Measurements from ENCODE around the gene LIPT2.
A peak's percentile ranks its signal among the peaks of the same experiment; 100 is the strongest.

LIPT2 gene

GRCh38 chr11:74463216-74463615 lies 30.3 kb downstream of the LIPT2 start:
- no peak for DNase-seq

- DNase-seq = no peak
Observed at GRCh38 chr11:74462631-74463030, 30.9 kb downstream of the LIPT2 start.

DNA sequence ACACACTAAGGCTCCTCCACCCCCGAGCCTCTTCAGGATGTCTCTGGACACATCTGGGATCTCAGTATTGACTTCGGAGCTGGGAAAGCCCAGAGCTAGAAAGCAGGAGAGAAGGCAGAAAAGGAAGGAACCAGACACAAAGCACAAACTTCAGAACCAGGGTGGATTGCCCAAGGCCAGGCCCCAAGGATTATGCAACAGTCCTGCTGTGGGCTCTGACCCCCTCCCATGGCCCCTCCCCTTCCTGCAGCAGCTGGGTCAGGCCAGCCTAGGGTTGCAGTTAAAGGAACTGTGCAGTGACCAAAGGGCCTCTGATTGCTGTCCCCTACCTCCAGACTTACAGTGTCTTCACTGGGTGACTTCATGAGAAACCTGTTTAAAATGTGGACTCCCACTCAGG lies 31.5 kb downstream of the LIPT2 start:
- no peak for DNase-seq

GRCh38 chr11:74460481-74461154 lies 32.9 kb downstream of the LIPT2 start:
- DNase-seq = no peak

DNA sequence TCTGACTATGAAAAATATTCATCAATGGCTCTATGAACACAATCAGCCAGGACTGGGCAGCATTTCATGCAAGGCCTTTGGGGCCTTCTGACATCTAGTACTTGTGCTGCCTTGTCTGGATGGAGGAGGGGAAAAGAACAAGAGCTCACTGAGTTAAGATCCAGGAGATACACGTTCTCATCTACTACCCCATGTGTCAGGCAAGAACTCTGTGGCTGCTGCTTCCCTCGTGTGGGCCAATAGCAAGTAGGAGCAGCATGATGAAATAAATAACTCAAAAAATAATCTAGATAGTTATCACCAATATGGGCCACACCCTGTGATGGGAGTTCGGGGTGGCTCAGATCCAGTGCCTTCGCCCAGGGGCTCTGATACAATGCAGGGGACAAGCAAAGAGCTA lies 33.5 kb downstream of the LIPT2 start:
- no peak for DNase-seq

- DNase-seq = no peak
Observed at GRCh38 chr11:74459584-74459983, 33.9 kb downstream of the LIPT2 start.

DNA sequence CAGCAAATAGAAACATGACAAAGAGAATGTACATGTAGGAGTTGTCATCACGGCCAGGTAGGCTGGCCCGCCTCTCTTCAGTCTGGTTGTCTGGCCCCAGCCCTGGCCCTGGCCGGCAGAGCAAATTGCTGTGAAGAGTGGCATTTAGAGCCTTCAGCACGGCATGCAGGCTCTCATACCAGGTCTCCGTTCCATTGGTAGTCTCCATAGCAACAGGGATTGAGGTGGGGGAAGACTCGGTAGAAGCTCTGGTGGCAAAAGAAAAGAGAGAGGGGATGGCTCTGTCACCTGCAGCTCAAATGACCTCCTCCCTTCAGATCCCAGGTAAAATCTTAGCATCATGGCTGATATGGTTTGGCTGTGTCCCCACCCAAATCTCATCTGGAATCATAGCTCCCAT lies 36.2 kb downstream of the LIPT2 start:
- DNase-seq = no peak

GRCh38 chr11:74453373-74453975 lies 40.0 kb downstream of the LIPT2 start:
- no peak for DNase-seq

GRCh38 chr11:74452366-74452765 lies 41.2 kb downstream of the LIPT2 start:
- DNase-seq = no peak

DNA sequence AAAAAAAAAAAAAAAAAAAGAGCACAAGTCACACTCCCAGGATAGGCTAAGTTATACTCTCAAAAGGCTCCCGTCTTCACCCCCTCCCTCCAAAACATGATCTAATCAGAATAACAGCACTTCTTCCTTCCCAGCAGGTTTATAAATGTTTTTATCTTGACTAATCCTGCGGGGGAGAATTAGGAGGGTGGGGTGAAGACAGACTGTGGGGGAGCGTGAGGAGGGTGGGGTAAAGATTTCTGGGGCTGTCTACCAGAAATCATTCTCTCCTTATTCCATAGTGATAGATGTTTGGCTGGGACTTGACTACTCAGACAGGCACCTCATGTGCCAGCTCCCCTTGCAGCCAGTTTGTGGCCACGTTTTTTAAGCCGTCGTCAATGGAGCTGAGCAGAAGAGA lies 43.2 kb downstream of the LIPT2 start:
- no peak for DNase-seq

GRCh38 chr11:74449369-74449931 lies 44.1 kb downstream of the LIPT2 start:
- DNase-seq = peak; percentile 43

DNA sequence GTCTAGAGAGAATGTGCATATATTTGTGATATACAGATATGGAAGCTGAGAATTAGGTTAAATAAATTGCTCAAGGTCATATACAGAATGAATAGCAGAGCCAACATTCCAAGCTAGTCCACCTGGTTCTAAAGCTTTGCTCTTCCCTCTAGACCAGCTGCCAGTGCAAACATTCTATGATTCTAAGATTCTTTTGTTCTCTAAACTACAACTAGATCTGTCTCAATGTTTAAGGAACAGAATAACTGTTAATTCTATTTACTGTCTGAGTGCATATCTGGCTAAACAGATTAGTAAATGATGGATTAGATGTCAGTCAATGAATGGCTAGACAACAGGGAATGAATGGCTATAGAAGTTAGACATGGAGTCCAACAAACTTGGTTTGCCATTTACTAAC lies 45.8 kb downstream of the LIPT2 start:
- DNase-seq = no peak

DNA sequence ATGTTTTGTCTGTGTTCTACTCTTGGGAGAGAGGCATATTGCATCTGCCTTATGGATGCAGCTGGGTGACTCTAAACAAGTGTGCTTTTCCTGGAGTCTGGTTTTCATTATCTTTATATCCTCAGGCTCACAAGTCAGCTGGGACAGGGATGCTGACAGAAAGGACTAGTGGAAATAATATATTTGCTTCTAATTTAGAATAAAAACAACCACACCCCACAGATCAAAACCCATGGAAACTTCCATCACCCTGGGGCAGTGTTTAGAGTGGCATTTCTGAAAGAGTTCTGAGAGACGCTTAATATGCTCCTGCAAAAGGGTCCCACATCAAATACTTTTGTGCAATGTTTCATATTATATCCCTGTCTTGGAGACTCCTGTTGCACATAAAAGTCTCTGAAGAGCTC lies 47.0 kb downstream of the LIPT2 start:
- DNase-seq = no peak

- no peak for DNase-seq
Observed at GRCh38 chr11:74444173-74444826, 49.2 kb downstream of the LIPT2 start.

GRCh38 chr11:74443071-74443864 lies 50.3 kb downstream of the LIPT2 start:
- DNase-seq = peak; percentile 72

GRCh38 chr11:74442636-74443035 lies 50.9 kb downstream of the LIPT2 start:
- no peak for DNase-seq
